GM23248 (cell line): ENCODE results near the gene SNRNP200. TPM values are rescaled to one million over a fixed set of nuclear protein-coding genes. Genes with fewer than 3 reads are reported as not detected.

Experiments used
- DNase-seq: peaks from one replicate; pipeline ENCODE4 v3.0.0-alpha.2; 2015
- H2AFZ ChIP-seq: fragments of 200-600 bp; sonication (generic); 2 replicates; pipeline ENCODE4 v1.6.1; 2016; ENCODE audit warnings: antibody characterized with exemption
- H3F3A ChIP-seq: fragments of 200-600 bp; sonication (generic); 2 replicates; pipeline ENCODE4 v1.6.1; 2016; ENCODE audit warnings: mild to moderate bottlenecking, antibody characterized with exemption, mixed run types; ENCODE audit not compliant: insufficient read depth
- H3K27ac ChIP-seq: fragments of 200-600 bp; sonication (generic); 2 replicates; pipeline ENCODE4 v1.5.1; 2016; ENCODE audit warnings: mild to moderate bottlenecking
- H3K27me3 ChIP-seq: fragments of 200-600 bp; sonication (generic); replicated peaks from 2 replicates; pipeline ENCODE4 v1.6.1; 2016; ENCODE audit warnings: mild to moderate bottlenecking; ENCODE audit not compliant: insufficient read depth
- H3K36me3 ChIP-seq: fragments of 200-600 bp; sonication (generic); 2 replicates; pipeline ENCODE4 v1.6.1; 2016; ENCODE audit warnings: low read depth, mild to moderate bottlenecking
- H3K4me1 ChIP-seq: fragments of 200-600 bp; sonication (generic); 2 replicates; pipeline ENCODE4 v1.6.1; 2016; ENCODE audit warnings: mild to moderate bottlenecking; ENCODE audit not compliant: insufficient read depth
- H3K4me2 ChIP-seq: fragments of 200-600 bp; sonication (generic); one replicate; pipeline ENCODE4 v1.6.1; 2016; ENCODE audit warnings: mild to moderate bottlenecking; ENCODE audit not compliant: unreplicated experiment
- H3K4me3 ChIP-seq: fragments of 200-600 bp; sonication (generic); 2 replicates; pipeline ENCODE4 v1.5.1; 2016; ENCODE audit warnings: mild to moderate bottlenecking
- H3K79me2 ChIP-seq: fragments of 200-600 bp; sonication (generic); 2 replicates; pipeline ENCODE4 v1.6.1; 2016; ENCODE audit warnings: mild to moderate bottlenecking; ENCODE audit not compliant: insufficient read depth
- H3K9ac ChIP-seq: fragments of 200-600 bp; sonication (generic); 2 replicates; pipeline ENCODE4 v1.6.1; 2016; ENCODE audit warnings: mild to moderate bottlenecking
- H3K9me2 ChIP-seq: fragments of 200-600 bp; sonication (generic); 2 replicates; pipeline ENCODE4 v1.6.1; 2016; ENCODE audit warnings: mixed run types, mild to moderate bottlenecking, moderate library complexity; ENCODE audit not compliant: insufficient read depth
- H3K9me3 ChIP-seq: fragments of 200-600 bp; sonication (generic); one replicate; pipeline ENCODE4 v1.6.1; 2017; ENCODE audit warnings: low read depth
- H4K20me1 ChIP-seq: fragments of 200-600 bp; sonication (generic); 2 replicates; pipeline ENCODE4 v1.6.0; 2016; ENCODE audit not compliant: insufficient read depth
- EZH2 ChIP-seq: fragments of 200-600 bp; sonication (generic); IDR thresholded peaks from 2 replicates; pipeline ENCODE4 v1.6.1; 2018; ENCODE audit warnings: antibody characterized with exemption, mild to moderate bottlenecking; ENCODE audit not compliant: insufficient read depth, poor library complexity, severe bottlenecking
- EZH2phosphoT487 ChIP-seq: fragments of 200-600 bp; sonication (generic); IDR thresholded peaks from 2 replicates; pipeline ENCODE4 v1.6.1; 2018; ENCODE audit warnings: antibody characterized with exemption, moderate library complexity, mild to moderate bottlenecking, low read depth; ENCODE audit not compliant: insufficient read depth
- WGBS, 2 experiments: methylation state at CpG; one replicate each; pipeline ENCODE4 v1.1.6; 2015 to 2017; ENCODE audit warnings: low lambda C conversion rate in 2 of 2, low coverage in 1 of 2; ENCODE audit errors: missing lambda C conversion rate in 2 of 2; 5-methylcytosine and 5-hydroxymethylcytosine counted together
- in situ Hi-C: fragments of 300-500 bp; cut with MboI; formaldehyde crosslinking; loops from 2 replicates; pipeline ENCODE4 v1.15.0; 2020
- polyA plus RNA-seq: library from polyadenylated mRNA; unstranded; fragments of >200 nt; fragmentation: Nextera tagmentation; extraction: Ambion mirVana; gene quantifications from 2 replicates; pipeline ENCODE4 v1.2.1, GENCODE V29; 2016
- total RNA-seq: library from RNA; depleted of rRNA; stranded (reverse); fragments of >200 nt; shearing (Covaris generic); gene quantifications from 2 replicates; pipeline ENCODE4 v1.2.3, GENCODE V29; 2014; rRNA removed

Gene SNRNP200
- total and polyA plus RNA-seq, 2 experiments from 2014 or later, result 34.2 to 40.5 TPM

DNA sequence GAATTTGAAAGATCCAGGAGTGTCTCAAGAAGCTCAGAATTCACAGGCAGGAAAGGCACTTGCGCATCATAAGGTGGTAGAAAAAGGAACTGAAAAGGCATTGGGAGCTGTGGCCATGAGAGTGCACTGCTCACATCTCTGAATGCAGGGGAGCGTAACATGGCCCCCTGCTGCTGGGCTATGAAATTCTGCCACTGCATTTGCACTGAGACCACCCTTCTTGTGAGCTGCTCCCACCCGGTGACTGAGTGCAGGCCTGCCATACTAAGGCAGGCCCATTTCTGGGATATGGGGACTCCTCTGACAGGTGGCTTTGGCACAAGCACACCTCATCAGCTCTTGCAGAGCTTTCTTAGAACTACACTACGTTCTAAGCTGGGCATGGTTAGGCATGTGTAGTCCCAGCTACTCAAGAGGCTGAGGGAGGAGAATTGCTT, 71.4 kb downstream of the SNRNP200 start:
- Histone ChIP-seq H3F3A (no peaks in the 10 kb centered on the region), H3K9ac (no peak overlapping the region), H3K79me2 (no peaks in the 10 kb centered on the region), H3K4me1 (no peaks in the 10 kb centered on the region), H3K36me3 (no peaks in the 10 kb centered on the region), H3K9me2 (no peaks in the 10 kb centered on the region), H3K4me3 (no peak overlapping the region), H3K4me2 (no peak overlapping the region), H3K27ac (no peak overlapping the region), H3K9me3 (no peaks in the 10 kb centered on the region), H2AFZ (no peak overlapping the region), H4K20me1 (no peaks in the 10 kb centered on the region), H3K27me3 (no peaks in the 10 kb centered on the region)
- in situ Hi-C loops, result no loop called here
- TF ChIP-seq EZH2 (no peak), EZH2phosphoT487 (no peak)
- DNase-seq, result no peak
- WGBS, 2 experiments, result 71 to 74% methylated on average over 4 of the region's 4 CpGs

- Histone ChIP-seq H3K4me1 (no peaks in the 10 kb centered on the region), H3K9me3 (no peaks in the 10 kb centered on the region), H3K4me2 (no peak overlapping the region), H3K27ac (no peak overlapping the region), H3K4me3 (no peak overlapping the region), H3F3A (no peaks in the 10 kb centered on the region), H3K9me2 (no peaks in the 10 kb centered on the region), H3K79me2 (no peaks in the 10 kb centered on the region), H4K20me1 (no peaks in the 10 kb centered on the region), H2AFZ (no peak overlapping the region), H3K9ac (no peak overlapping the region), H3K36me3 (no peaks in the 10 kb centered on the region), H3K27me3 (no peaks in the 10 kb centered on the region)
- WGBS, 2 experiments, result 96 to 100% methylated on average over 6 of the region's 6 CpGs
- no peak for TF ChIP-seq EZH2
- TF ChIP-seq EZH2phosphoT487, result no peak
- DNase-seq, result no peak
- in situ Hi-C loops, result no loop called here
These were observed 71.9 kb downstream of the SNRNP200 start for GRCh38 chr2:96233436-96233835.

- H3K9me2 ChIP-seq, result no peaks in the 10 kb centered on the region
- H3K4me1 ChIP-seq, result no peaks in the 10 kb centered on the region
- H3F3A ChIP-seq, result no peaks in the 10 kb centered on the region
- H3K9me3 ChIP-seq, result no peaks in the 10 kb centered on the region
- H3K27ac ChIP-seq, result no peak overlapping the region
- no peaks in the 10 kb centered on the region for H3K36me3 ChIP-seq
- H3K4me3 ChIP-seq, result no peak overlapping the region
- whole genome bisulfite sequencing, 2 experiments, result 92% methylated on average over 4 of the region's 4 CpGs
- TF ChIP-seq EZH2 (no peak), EZH2phosphoT487 (no peak)
- in situ Hi-C loops, result no loop called here
- no peaks in the 10 kb centered on the region for H4K20me1 ChIP-seq
- H3K9ac ChIP-seq, result no peak overlapping the region
- H2AFZ ChIP-seq, result no peak overlapping the region
- no peaks in the 10 kb centered on the region for H3K79me2 ChIP-seq
- H3K4me2 ChIP-seq, result no peak overlapping the region
- no peak for DNase-seq
- no peaks in the 10 kb centered on the region for H3K27me3 ChIP-seq
These were observed 74.0 kb downstream of the SNRNP200 start for GRCh38 chr2:96231316-96231715.

DNA sequence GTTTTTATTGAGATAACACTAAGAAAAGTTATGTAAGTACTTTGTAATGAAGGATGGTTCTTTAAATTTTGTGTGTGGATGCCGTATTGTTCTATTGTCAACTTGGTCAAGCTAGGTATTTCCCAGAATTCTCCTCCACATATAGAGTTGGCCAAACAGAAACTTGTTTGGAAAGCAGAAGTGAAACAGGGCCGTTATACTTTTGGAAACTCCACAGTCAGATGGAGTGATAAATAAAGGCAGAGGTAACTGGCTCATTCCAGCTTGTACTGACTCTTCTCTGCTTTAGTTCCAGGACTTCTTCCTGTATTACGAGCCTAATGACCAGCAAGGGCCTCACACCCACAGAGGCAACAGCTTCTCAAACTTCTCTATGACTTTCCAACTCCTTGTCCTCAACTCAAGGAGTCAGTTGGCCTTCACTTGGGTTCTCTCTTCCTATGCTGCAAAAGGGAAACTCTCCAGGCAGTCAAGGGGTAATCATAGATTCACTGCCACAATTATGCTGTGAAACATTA, 80.3 kb downstream of the SNRNP200 start:
- no peak overlapping the region for H3K27ac ChIP-seq
- no peaks in the 10 kb centered on the region for H3K9me3 ChIP-seq
- H3K9me2 ChIP-seq, result no peaks in the 10 kb centered on the region
- no peaks in the 10 kb centered on the region for H3K79me2 ChIP-seq
- H2AFZ ChIP-seq, result no peak overlapping the region
- in situ Hi-C loops, result no loop called here
- H3F3A ChIP-seq, result no peaks in the 10 kb centered on the region
- DNase-seq, result no peak
- H3K4me2 ChIP-seq, result no peak overlapping the region
- no peaks in the 10 kb centered on the region for H4K20me1 ChIP-seq
- H3K4me1 ChIP-seq, result no peaks in the 10 kb centered on the region
- TF ChIP-seq EZH2 (no peak), EZH2phosphoT487 (no peak)
- no peaks in the 10 kb centered on the region for H3K36me3 ChIP-seq
- H3K9ac ChIP-seq, result no peak overlapping the region
- no peak overlapping the region for H3K4me3 ChIP-seq
- no peaks in the 10 kb centered on the region for H3K27me3 ChIP-seq
- 81 to 88% methylated on average over 3 of the region's 3 CpGs for WGBS, 2 experiments

Other genes starting within 250 kb of the SNRNP200 start
- not detected in 2 replicates for gene ADRA2B, start 189.0 kb downstream of the SNRNP200 start, total RNA-seq
- gene ADRA2B, start 189.0 kb downstream of the SNRNP200 start, polyA plus RNA-seq, result not detected in 2 replicates
- 0.25 TPM in 1 of 2 replicates, not detected in the other for gene ASTL, start 167.0 kb downstream of the SNRNP200 start, total RNA-seq
- gene ASTL, start 167.0 kb downstream of the SNRNP200 start, polyA plus RNA-seq, result not detected in 2 replicates
- 2.4 and 8.8 TPM in 2 replicates for gene DUSP2, start 160.1 kb downstream of the SNRNP200 start, total RNA-seq
- 3.1 and 3.3 TPM in 2 replicates for gene DUSP2, start 160.1 kb downstream of the SNRNP200 start, polyA plus RNA-seq
- 120 and 129 TPM in 2 replicates for gene STARD7, start 96.7 kb downstream of the SNRNP200 start, total RNA-seq
- 93.3 and 94.2 TPM in 2 replicates for gene STARD7, start 96.7 kb downstream of the SNRNP200 start, polyA plus RNA-seq
- gene TMEM127, start 39.5 kb downstream of the SNRNP200 start, total RNA-seq, result 43.6 and 46.8 TPM in 2 replicates
- 33.4 and 34.0 TPM in 2 replicates for gene TMEM127, start 39.5 kb downstream of the SNRNP200 start, polyA plus RNA-seq
- gene CIAO1, start 39.3 kb downstream of the SNRNP200 start, total RNA-seq, result 110 and 126 TPM in 2 replicates
- gene CIAO1, start 39.3 kb downstream of the SNRNP200 start, polyA plus RNA-seq, result 69.3 and 71.1 TPM in 2 replicates
- gene ITPRIPL1, start 19.8 kb upstream of the SNRNP200 start, total RNA-seq, result 0.25 and 0.32 TPM in 2 replicates
- gene ITPRIPL1, start 19.8 kb upstream of the SNRNP200 start, polyA plus RNA-seq, result 0.06 and 0.19 TPM in 2 replicates
- gene NCAPH, start 30.2 kb upstream of the SNRNP200 start, total RNA-seq, result 2.9 and 6.8 TPM in 2 replicates
- gene NCAPH, start 30.2 kb upstream of the SNRNP200 start, polyA plus RNA-seq, result 8.0 and 8.6 TPM in 2 replicates
- not detected in 2 replicates for gene NEURL3, start 199.8 kb upstream of the SNRNP200 start, total RNA-seq
- not detected in 2 replicates for gene NEURL3, start 199.8 kb upstream of the SNRNP200 start, polyA plus RNA-seq
- gene ARID5A, start 231.2 kb upstream of the SNRNP200 start, total RNA-seq, result 11.6 and 15.2 TPM in 2 replicates
- gene ARID5A, start 231.2 kb upstream of the SNRNP200 start, polyA plus RNA-seq, result 19.5 and 20.8 TPM in 2 replicates